HG03442 (cell line): ENCODE results near the gene CXCL9.
"Not testable (repeated sequence)": the region's sequence is repeated elsewhere in the genome, so short reads cannot be mapped to it uniquely, and the experiment has no call there.

ENCODE experiments used
- ATAC-seq: cut with Tn5 transposase; IDR thresholded peaks from one replicate; pipeline ENCODE4 v1.9.1; 2021; ENCODE audit warnings: mild to moderate bottlenecking, moderate library complexity; ENCODE audit not compliant: unreplicated experiment

CXCL9 gene

GRCh38 chr4:76007089-76007862 is at the start of gene CXCL9:
Gene CXCL9 (minus strand): TSS chr4:76007509. CDS start chr4:76007449, 60 bp downstream.
- ATAC-seq = no peak

- ATAC-seq = no peak
Measured at GRCh38 chr4:76055421-76055820, 48.1 kb upstream of the CXCL9 start.

- peak; percentile 97 for ATAC-seq
Measured at GRCh38 chr4:76055016-76055415, 47.7 kb upstream of the CXCL9 start.

GRCh38 chr4:76053730-76054129 is 46.4 kb upstream of the CXCL9 start:
- ATAC-seq = no peak

GRCh38 chr4:76050560-76051050 is 43.3 kb upstream of the CXCL9 start:
- not testable (repeated sequence) for ATAC-seq

- not testable (repeated sequence) for ATAC-seq
Measured at GRCh38 chr4:76049860-76050416, 42.6 kb upstream of the CXCL9 start.

- ATAC-seq = not testable (repeated sequence)
Measured at GRCh38 chr4:76044686-76045085, 37.4 kb upstream of the CXCL9 start.

- not testable (repeated sequence) for ATAC-seq
Measured at GRCh38 chr4:76043306-76043705, 36.0 kb upstream of the CXCL9 start.

GRCh38 chr4:76042241-76042998 is 35.1 kb upstream of the CXCL9 start:
- ATAC-seq = not testable (repeated sequence)

GRCh38 chr4:76036855-76037254 is 29.5 kb upstream of the CXCL9 start:
- no peak for ATAC-seq

GRCh38 chr4:76035799-76036380 is 28.6 kb upstream of the CXCL9 start, which contains the start of gene CXCL11:
Gene CXCL11 (minus strand): TSS chr4:76036070. CDS start chr4:76035987, 83 bp downstream.
- no peak for ATAC-seq

GRCh38 chr4:76035141-76035540 is 27.8 kb upstream of the CXCL9 start:
- no peak for ATAC-seq

GRCh38 chr4:76029300-76029699 is 22.0 kb upstream of the CXCL9 start:
- ATAC-seq = no peak

- no peak for ATAC-seq
Measured at GRCh38 chr4:76028350-76028765, 21.0 kb upstream of the CXCL9 start.

GRCh38 chr4:76024065-76024464 is 16.8 kb upstream of the CXCL9 start:
- ATAC-seq = no peak

- ATAC-seq = no peak
Measured at GRCh38 chr4:76023389-76023788, 16.1 kb upstream of the CXCL9 start, which contains the start of gene CXCL10. Gene CXCL10 (minus strand): TSS chr4:76023497. CDS start chr4:76023431, 66 bp downstream.

- ATAC-seq = no peak
Measured at GRCh38 chr4:76022677-76023076, 15.4 kb upstream of the CXCL9 start.

GRCh38 chr4:76022031-76022430 is 14.7 kb upstream of the CXCL9 start:
- no peak for ATAC-seq

- no peak for ATAC-seq
Measured at GRCh38 chr4:76017056-76017686, 9.9 kb upstream of the CXCL9 start.

GRCh38 chr4:76016393-76016792 is 9.1 kb upstream of the CXCL9 start:
- peak; percentile 73 for ATAC-seq
